ENCODE data around the gene LMF1.
A peak's percentile ranks its signal among the peaks of the same experiment; 100 is the strongest.

The LMF1 gene

DNA sequence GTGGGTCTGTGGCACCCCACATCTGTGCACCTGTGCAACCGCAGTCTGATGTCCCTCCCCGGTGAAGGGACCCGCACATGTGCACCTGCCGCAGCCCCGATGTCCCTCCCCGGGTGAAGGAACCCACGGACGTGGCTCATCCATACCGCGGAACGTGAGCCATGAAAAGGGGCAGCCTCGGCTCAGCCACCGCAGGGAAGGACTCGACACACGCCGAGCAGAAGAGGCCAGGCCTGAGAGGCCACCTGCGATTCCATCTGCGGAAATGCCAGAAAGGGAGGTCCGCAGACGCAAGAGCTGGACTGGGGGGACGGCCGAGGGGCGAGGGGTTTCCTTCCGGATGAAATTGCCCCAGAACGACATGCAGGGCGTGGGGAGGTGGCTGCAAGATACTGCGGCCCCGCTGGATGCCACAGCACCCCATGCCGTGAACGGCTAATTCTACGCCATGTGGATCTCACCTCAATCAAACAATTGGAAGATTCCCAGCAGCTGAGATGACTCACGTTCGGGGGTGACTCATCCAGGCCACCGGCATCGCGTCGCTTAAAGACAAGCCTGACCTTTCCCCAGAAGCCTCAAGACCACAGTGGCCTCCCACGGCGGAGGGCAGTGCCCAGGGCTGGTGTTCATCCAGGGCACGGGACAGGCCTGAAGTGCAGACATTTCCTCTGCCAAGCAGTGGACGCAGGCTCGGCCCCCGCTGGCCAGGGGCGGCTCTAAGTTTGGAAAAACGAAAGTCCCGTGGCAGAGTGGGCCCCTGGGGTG is 31.8 kb upstream of the LMF1 start:
- H3K4me3 ChIP-seq (ENCODE audit: low read depth, low read length) = no peak overlapping the region
- TF ChIP-seq, protein P1, sequence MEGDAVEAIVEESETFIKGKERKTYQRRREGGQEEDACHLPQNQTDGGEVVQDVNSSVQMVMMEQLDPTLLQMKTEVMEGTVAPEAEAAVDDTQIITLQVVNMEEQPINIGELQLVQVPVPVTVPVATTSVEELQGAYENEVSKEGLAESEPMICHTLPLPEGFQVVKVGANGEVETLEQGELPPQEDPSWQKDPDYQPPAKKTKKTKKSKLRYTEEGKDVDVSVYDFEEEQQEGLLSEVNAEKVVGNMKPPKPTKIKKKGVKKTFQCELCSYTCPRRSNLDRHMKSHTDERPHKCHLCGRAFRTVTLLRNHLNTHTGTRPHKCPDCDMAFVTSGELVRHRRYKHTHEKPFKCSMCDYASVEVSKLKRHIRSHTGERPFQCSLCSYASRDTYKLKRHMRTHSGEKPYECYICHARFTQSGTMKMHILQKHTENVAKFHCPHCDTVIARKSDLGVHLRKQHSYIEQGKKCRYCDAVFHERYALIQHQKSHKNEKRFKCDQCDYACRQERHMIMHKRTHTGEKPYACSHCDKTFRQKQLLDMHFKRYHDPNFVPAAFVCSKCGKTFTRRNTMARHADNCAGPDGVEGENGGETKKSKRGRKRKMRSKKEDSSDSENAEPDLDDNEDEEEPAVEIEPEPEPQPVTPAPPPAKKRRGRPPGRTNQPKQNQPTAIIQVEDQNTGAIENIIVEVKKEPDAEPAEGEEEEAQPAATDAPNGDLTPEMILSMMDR (IDR thresholded peaks at IDR 0.05; ENCODE audit: control insufficient read depth, extremely low read depth, insufficient read depth) = no peak
- DNase-seq (ENCODE audit: low read depth) = peak; percentile 30

DNA sequence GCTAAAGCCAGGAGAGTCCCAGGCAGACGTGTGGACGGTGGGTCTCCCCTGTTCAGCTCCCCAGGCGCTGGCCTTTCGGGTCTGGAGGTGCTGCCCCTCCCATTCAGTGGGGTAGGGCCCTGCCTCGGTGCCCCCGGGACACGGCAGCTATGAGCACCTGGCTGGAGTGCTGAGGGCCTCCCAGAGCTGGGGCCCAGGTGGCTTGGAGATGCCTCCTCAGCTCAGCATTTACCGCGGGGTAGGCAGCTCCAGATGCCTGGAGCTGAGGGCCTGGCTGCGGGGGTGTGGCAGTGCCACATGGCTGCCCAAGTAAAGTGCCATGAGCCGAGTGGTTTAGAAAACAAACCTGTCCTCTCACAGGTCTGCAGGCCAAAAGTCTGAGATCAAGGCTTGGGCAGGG is 30.3 kb upstream of the LMF1 start:
- H3K4me3 ChIP-seq (ENCODE audit: low read depth, low read length) = no peak overlapping the region
- DNase-seq (ENCODE audit: low read depth) = no peak
- TF ChIP-seq, protein P1 (IDR thresholded peaks at IDR 0.05; ENCODE audit: control insufficient read depth, extremely low read depth, insufficient read depth) = no peak

DNA sequence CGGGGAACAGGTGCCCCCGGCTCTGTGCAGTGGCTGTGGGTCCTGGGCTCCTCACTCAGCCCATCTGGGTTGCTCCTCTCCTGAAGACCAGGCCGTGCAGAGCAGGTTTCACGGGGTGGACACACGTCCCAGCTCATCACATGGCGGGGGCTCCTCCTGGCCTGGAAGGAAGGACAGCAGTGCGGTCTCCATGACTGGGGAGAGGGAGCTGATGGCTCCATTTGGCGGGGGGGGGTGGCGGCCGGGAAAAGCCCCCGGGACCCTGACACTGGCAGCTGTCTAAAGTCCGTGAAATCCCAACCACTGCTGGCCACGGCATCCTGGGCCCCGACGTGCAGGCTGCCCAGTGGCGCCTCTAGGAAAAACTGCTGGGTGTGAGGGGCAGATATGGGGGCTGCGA is 29.8 kb upstream of the LMF1 start:
- no peak overlapping the region for H3K4me3 ChIP-seq (ENCODE audit: low read depth, low read length)
- DNase-seq (ENCODE audit: low read depth) = no peak
- TF ChIP-seq, protein P1 (IDR thresholded peaks at IDR 0.05; ENCODE audit: control insufficient read depth, extremely low read depth, insufficient read depth) = no peak

DNA sequence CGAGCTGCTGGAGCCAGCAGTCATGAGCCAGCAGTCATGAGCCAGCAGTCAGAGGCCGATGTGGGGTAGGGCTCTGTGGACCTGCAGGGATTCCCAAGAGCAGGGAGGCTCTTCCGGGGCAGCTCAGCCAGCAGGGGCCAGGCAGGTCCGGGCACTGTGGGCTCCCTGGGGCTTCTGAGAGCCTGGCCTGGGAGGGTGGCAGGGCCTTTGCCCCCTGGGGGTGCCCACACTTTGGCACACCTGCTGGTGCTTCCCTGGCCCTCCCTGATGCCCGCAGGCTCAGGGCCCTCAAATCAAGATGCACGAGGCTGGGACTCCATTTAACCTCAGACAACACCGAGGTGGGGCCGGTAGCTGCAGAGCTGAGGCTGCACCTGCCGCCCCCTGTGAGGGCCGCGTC is 28.9 kb upstream of the LMF1 start:
- no peak overlapping the region for H3K4me3 ChIP-seq (ENCODE audit: low read depth, low read length)
- TF ChIP-seq, protein P1 (IDR thresholded peaks at IDR 0.05; ENCODE audit: control insufficient read depth, extremely low read depth, insufficient read depth) = no peak
- DNase-seq (ENCODE audit: low read depth) = no peak

DNA sequence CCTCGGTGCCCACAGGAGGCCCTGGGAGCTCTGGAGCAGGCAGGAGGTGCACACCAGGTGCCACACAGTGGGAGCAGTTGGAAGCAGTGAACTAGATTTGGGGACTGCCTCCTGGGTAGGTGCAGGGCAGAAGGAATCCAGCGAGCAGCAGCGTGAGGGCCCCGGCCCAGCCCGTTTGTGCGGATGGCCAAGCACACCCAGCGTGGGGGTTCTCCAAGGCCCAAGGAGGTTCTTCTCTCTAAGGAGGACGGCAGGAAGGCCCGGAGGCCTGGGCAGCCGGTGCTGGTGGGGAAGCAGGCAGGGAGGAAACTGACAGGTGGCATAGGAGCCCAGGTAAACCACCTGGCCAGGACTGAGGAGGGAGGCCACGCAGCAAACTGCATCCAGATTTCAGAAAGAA is 27.8 kb upstream of the LMF1 start:
- H3K4me3 ChIP-seq (ENCODE audit: low read depth, low read length) = no peak overlapping the region
- TF ChIP-seq, protein P1 (IDR thresholded peaks at IDR 0.05; ENCODE audit: control insufficient read depth, extremely low read depth, insufficient read depth) = no peak
- DNase-seq (ENCODE audit: low read depth) = no peak

DNA sequence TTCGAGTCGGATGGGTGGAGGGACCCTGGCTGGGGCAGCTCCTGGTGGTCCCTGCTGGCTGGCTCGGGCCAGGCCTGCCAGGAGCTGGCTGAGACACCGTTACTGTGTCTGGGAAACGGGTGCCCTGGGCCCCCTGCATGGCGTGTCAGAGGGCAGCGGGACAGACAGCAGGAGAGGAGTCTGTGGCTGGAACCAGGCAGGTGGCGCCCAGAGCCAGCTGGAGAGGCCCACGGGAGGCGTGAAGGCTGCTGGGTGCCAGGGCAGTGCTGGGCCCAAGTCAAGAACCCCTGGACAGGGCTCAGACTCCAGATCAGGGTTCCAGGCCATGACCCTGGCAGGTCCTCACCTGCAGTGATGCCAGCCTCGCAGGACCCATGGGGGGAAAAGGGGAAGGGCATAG is 27.4 kb upstream of the LMF1 start:
- no peak overlapping the region for H3K4me3 ChIP-seq (ENCODE audit: low read depth, low read length)
- no peak for DNase-seq (ENCODE audit: low read depth)
- TF ChIP-seq, protein P1 (IDR thresholded peaks at IDR 0.05; ENCODE audit: control insufficient read depth, extremely low read depth, insufficient read depth) = no peak

Data from LNCaP clone FGC (cell line).